SK-N-SH (cell line): Measurements from ENCODE around the gene ZMIZ2. TPM values are rescaled to one million over a fixed set of nuclear protein-coding genes. Genes with fewer than 3 reads are reported as not detected.

Source experiments
- CTCF ChIA-PET: fragments of 300-600, 350-600 bp; formaldehyde crosslinking; extraction: SDS; loops from one replicate; lab custom pipeline; 2021; lab: Yijun Ruan, JAX
- POLR2A ChIA-PET: fragments of 350-600 bp; sonication (Branson Sonifier 250); formaldehyde crosslinking; extraction: SDS; loops from one replicate; lab custom pipeline; 2020; ENCODE audit warnings: antibody characterized with exemption, inconsistent platforms; lab: Yijun Ruan, JAX
- DNase-seq: peaks from one replicate; pipeline ENCODE4 v3.0.0; 2012
- H2AFZ ChIP-seq: fragments of 200-600 bp; sonication (generic); 2 replicates; pipeline ENCODE4 v1.8.1; 2016; ENCODE audit warnings: antibody characterized with exemption, mild to moderate bottlenecking, low read depth
- H3F3A ChIP-seq: fragments of 200-600 bp; sonication (generic); replicated peaks from 2 replicates; pipeline ENCODE3; 2016; ENCODE audit warnings: antibody characterized with exemption, mild to moderate bottlenecking; ENCODE audit not compliant: insufficient read depth
- H3K27ac ChIP-seq, 2 experiments: fragments of 200-500 bp in 1 of 2; fragments of 200-600 bp in 1 of 2; sonication (Bioruptor generic) in 1 of 2; sonication (generic), shearing (Covaris generic) in 1 of 2; 2 replicates each; pipeline versions ENCODE4 v1.5.1 to v1.6.1; 2014 to 2016; ENCODE audit warnings: low read depth in 2 of 2, inconsistent platforms in 1 of 2, low read length in 1 of 2, mild to moderate bottlenecking in 1 of 2, mixed read lengths in 1 of 2
- H3K27me3 ChIP-seq: fragments of 200-600 bp; sonication (generic), shearing (Covaris generic); 2 replicates; pipeline ENCODE4 v1.6.1; 2016; ENCODE audit warnings: mixed run types; ENCODE audit not compliant: insufficient read depth
- H3K36me3 ChIP-seq, 2 experiments: fragments of 200-500 bp in 1 of 2; fragments of 200-600 bp in 1 of 2; sonication (Bioruptor generic) in 1 of 2; sonication (generic) in 1 of 2; replicated peaks in 1 of 2; 2 replicates each; pipeline versions ENCODE3 to v1.5.1; 2014 to 2016; ENCODE audit warnings: low read length in 1 of 2, mild to moderate bottlenecking in 1 of 2; ENCODE audit not compliant: insufficient read depth in 2 of 2, control insufficient read depth in 1 of 2
- H3K4me1 ChIP-seq, 2 experiments: fragments of 200-500 bp in 1 of 2; fragments of 200-600 bp in 1 of 2; sonication (Bioruptor generic) in 1 of 2; sonication (generic), shearing (Covaris generic) in 1 of 2; 2 replicates each; pipeline versions ENCODE4 v1.5.1 to v1.6.1; 2014 to 2016; ENCODE audit warnings: low read depth in 1 of 2, low read length in 1 of 2, mixed run types in 1 of 2; ENCODE audit not compliant: insufficient read depth in 2 of 2, control insufficient read depth in 1 of 2
- H3K4me2 ChIP-seq: fragments of 200-600 bp; sonication (generic), shearing (Covaris generic); 2 replicates; pipeline ENCODE4 v1.6.1; 2017; ENCODE audit warnings: mixed run types
- H3K4me3 ChIP-seq, 2 experiments: fragments of 200-500 bp in 1 of 2; fragments of 200-600 bp in 1 of 2; sonication (Bioruptor generic) in 1 of 2; sonication (generic), shearing (Covaris generic) in 1 of 2; 2 replicates each; pipeline versions ENCODE4 v1.5.1 to v1.8.1; 2014 to 2016; ENCODE audit warnings: low read depth in 2 of 2, inconsistent platforms in 1 of 2, low read length in 1 of 2, mild to moderate bottlenecking in 1 of 2, mixed read lengths in 1 of 2, moderate library complexity in 1 of 2
- H3K79me2 ChIP-seq: fragments of 200-600 bp; sonication (generic); 2 replicates; pipeline ENCODE4 v1.8.1; 2017; ENCODE audit warnings: mild to moderate bottlenecking; ENCODE audit not compliant: insufficient read depth
- H3K9ac ChIP-seq: fragments of 200-600 bp; sonication (generic); 2 replicates; pipeline ENCODE4 v1.6.1; 2017; ENCODE audit warnings: mixed run types
- H3K9me2 ChIP-seq: fragments of 200-600 bp; sonication (generic); 2 replicates; pipeline ENCODE4 v1.6.1; 2017; ENCODE audit warnings: mixed run types
- H3K9me3 ChIP-seq: fragments of 200-600 bp; sonication (generic); 2 replicates; pipeline ENCODE4 v1.6.1; 2017; ENCODE audit warnings: mixed run types, mild to moderate bottlenecking, moderate library complexity
- H4K20me1 ChIP-seq: fragments of 200-600 bp; sonication (generic); 2 replicates; pipeline ENCODE4 v1.6.1; 2017; ENCODE audit warnings: mild to moderate bottlenecking, mixed run types; ENCODE audit not compliant: insufficient read depth
- CHD2 ChIP-seq: fragments of 150-350 bp; IDR thresholded peaks from 2 replicates; pipeline ENCODE4 v1.6.1; 2018; ENCODE audit warnings: low read length; ENCODE audit not compliant: partially characterized antibody
- CTCF ChIP-seq: fragments of 200-600 bp; sonication (generic); IDR thresholded peaks from 2 replicates; pipeline ENCODE4 v1.6.1; 2017; ENCODE audit warnings: antibody characterized with exemption, mild to moderate bottlenecking, moderate library complexity
- ELF1 ChIP-seq: IDR thresholded peaks from 2 replicates; pipeline ENCODE4 v1.4.0; 2012
- EZH2phosphoT487 ChIP-seq: fragments of 200-600 bp; sonication (generic); IDR thresholded peaks from 2 replicates; pipeline ENCODE4 v1.6.1; 2017; ENCODE audit warnings: low read depth, mixed run types, mild to moderate bottlenecking, antibody characterized with exemption, moderate library complexity, borderline replicate concordance
- GATA2 ChIP-seq: sonication (generic); formaldehyde crosslinking; IDR thresholded peaks from 2 replicates; pipeline ENCODE4 v1.5.0; 2020; ENCODE audit warnings: mild to moderate bottlenecking, missing genetic modification reagents
- MXI1 ChIP-seq: IDR thresholded peaks from 2 replicates; pipeline ENCODE4 v1.6.1; 2012; ENCODE audit warnings: mild to moderate bottlenecking, low read depth, low read length, improper control_type of control experiment
- NRF1 ChIP-seq: IDR thresholded peaks from 2 replicates; pipeline ENCODE4 v1.6.1; 2012; ENCODE audit warnings: low read depth, mild to moderate bottlenecking, low read length
- PBX3 ChIP-seq: IDR thresholded peaks from 2 replicates; pipeline ENCODE4; 2012
- RAD21 ChIP-seq: IDR thresholded peaks from 2 replicates; pipeline ENCODE4 v1.6.1; 2012; ENCODE audit warnings: mild to moderate bottlenecking, low read length
- REST ChIP-seq: IDR thresholded peaks from 2 replicates; pipeline ENCODE4 v1.6.1; 2012; ENCODE audit warnings: mild to moderate bottlenecking, low read depth, low read length, moderate library complexity
- RXRA ChIP-seq: IDR thresholded peaks from 2 replicates; pipeline ENCODE4 v1.4.0; 2012; ENCODE audit warnings: low read depth, mild to moderate bottlenecking, borderline replicate concordance
- SIN3A ChIP-seq: IDR thresholded peaks from 2 replicates; pipeline ENCODE4 v1.6.1; 2012; ENCODE audit warnings: low read depth, mild to moderate bottlenecking, low read length, moderate library complexity, borderline replicate concordance
- SMC3 ChIP-seq: IDR thresholded peaks from 2 replicates; pipeline ENCODE4 v1.6.1; 2012; ENCODE audit warnings: low read depth, low read length, improper control_type of control experiment
- TCF12 ChIP-seq: IDR thresholded peaks from 2 replicates; pipeline ENCODE4 v1.4.0; 2012
- TEAD4 ChIP-seq: IDR thresholded peaks from 2 replicates; pipeline ENCODE4 v1.4.0; 2012; ENCODE audit warnings: mild to moderate bottlenecking, borderline replicate concordance; ENCODE audit not compliant: insufficient read depth
- USF1 ChIP-seq: IDR thresholded peaks from 2 replicates; pipeline ENCODE4 v1.4.0; 2012; ENCODE audit warnings: low read depth, borderline replicate concordance
- YY1 ChIP-seq: IDR thresholded peaks from 2 replicates; pipeline ENCODE4 v1.4.0; 2012; ENCODE audit warnings: low read depth, mild to moderate bottlenecking
- WGBS: methylation state at CpG from one replicate; pipeline ENCODE4 v1.1.6; 2017; ENCODE audit warnings: low lambda C conversion rate; 5-methylcytosine and 5-hydroxymethylcytosine counted together
- polyA plus RNA-seq, 3 experiments: library from polyadenylated mRNA; depleted of rRNA; stranded (reverse); fragments of >200 nt; gene quantifications; 2 replicates each; pipeline ENCODE4 v1.2.3, GENCODE V29; 2012

Gene ZMIZ2
- polyA plus RNA-seq, 1 of the 3 experiments (the other 2 are of a cell fraction) = 18.1 TPM

- Histone ChIP-seq H3F3A (peaks cover 6% of the 10 kb centered on the region), H3K4me3 (no peak overlapping the region), H3K36me3 (peaks cover 14 to 41% of the 10 kb centered on the region in 2 experiments), H3K9ac (no peak overlapping the region), H3K9me3 (no peaks in the 10 kb centered on the region), H4K20me1 (no peaks in the 10 kb centered on the region), H3K79me2 (no peaks in the 10 kb centered on the region), H2AFZ (no peak overlapping the region), H3K9me2 (no peaks in the 10 kb centered on the region), H3K4me2 (no peak overlapping the region), H3K27me3 (no peaks in the 10 kb centered on the region), H3K27ac (peak overlapping the region in 1 of 2 experiments; percentile 62; a peak in 1 of 4 replicates), H3K4me1 (peaks cover 7 to 30% of the 10 kb centered on the region in 2 experiments; a peak in 2 of 4 replicates)
- CTCF ChIA-PET = interaction anchor here (0.5 to 1.8 kb wide), 4 partner anchors 10 to 216 kb away, joined by 3 to 7 read pairs (median 4); no protein-coding TSS in a partner anchor
- DNase-seq = peak; percentile 52
- TF ChIP-seq TEAD4 (no peak), ELF1 (no peak), YY1 (no peak), NRF1 (no peak), TCF12 (no peak), MXI1 (no peak), SMC3 (no peak), RXRA (no peak), REST (no peak), GATA2 (CRISPR knock-in tag) (no peak), USF1 (no peak), PBX3 (no peak), CHD2 (no peak), EZH2phosphoT487 (no peak), SIN3A (no peak), RAD21 (no peak), CTCF (no peak)
- POLR2A ChIA-PET = interaction anchor here (0.6 to 1.4 kb wide), 5 partner anchors 8 to 187 kb away, joined by 3 to 5 read pairs (median 4); partner anchors contain the start of genes H2AZ2 and TMED4
- WGBS = 74% methylated on average over 10 of the region's 11 CpGs
Observed at GRCh38 chr7:44768628-44769371, 20.2 kb downstream of the ZMIZ2 start.
